Measurements from ENCODE around the gene RAC2. TPM values are rescaled to one million over a fixed set of nuclear protein-coding genes. Genes with fewer than 3 reads are reported as not detected.

RAC2 gene
- total and polyA plus RNA-seq, 3 experiments from 2014 or later: 433 to 1,206 (median 452) TPM

- H3K9me3 Mint-ChIP-seq: peaks cover 0 to 2% (median 0%) of the 10 kb centered on the region in 5 donors
- peaks cover 70 to 90% (median 82%) of the 10 kb centered on the region in 3 donors for H3K4me1 Mint-ChIP-seq
- H3K27me3 Mint-ChIP-seq: no peaks in the 10 kb centered on the region
- CTCF ChIA-PET: interaction anchor here (1.4 to 6.2 kb wide), 5 partner anchors 10 to 41 kb away, joined by 7 to 29 read pairs (median 12); partner anchors contain the start of gene RAC2
- POLR2A ChIA-PET: interaction anchor here (1.3 to 3.2 kb wide), 6 partner anchors 9 to 24 kb away, joined by 3 to 14 read pairs (median 3); partner anchors contain the start of gene RAC2
- Histone ChIP-seq H3K4me3 (ENCODE audit: low read length) (peak overlapping the region; percentile 53), H3K27me3 (ENCODE audit: insufficient read depth, low read length, poor library complexity, severe bottlenecking) (no peaks in the 10 kb centered on the region), H3K4me1 (ENCODE audit: insufficient read depth, low read length) (peaks cover 83% of the 10 kb centered on the region), H3K9me3 (ENCODE audit: low read length) (no peaks in the 10 kb centered on the region), H3K36me3 (ENCODE audit: insufficient read depth, low read length) (peaks cover 5% of the 10 kb centered on the region), H3K27ac (ENCODE audit: low read depth, low read length) (no peak overlapping the region)
- H3K27ac Mint-ChIP-seq: peak overlapping the region; percentile 46 to 99 (median 94)
- peak overlapping the region in 6 of 7 donors; percentile 49 to 68 (median 62) for H3K4me3 Mint-ChIP-seq
- peaks cover 5 to 16% (median 9%) of the 10 kb centered on the region in 3 donors for H3K36me3 Mint-ChIP-seq
- DNase-seq: peak in 2 of 5 donors; percentile 25 to 30
Observed at GRCh38 chr22:37219533-37219932, 24.5 kb downstream of the RAC2 start.

- CTCF ChIA-PET: interaction anchor here (0.8 to 6.2 kb wide), 8 partner anchors 10 to 41 kb away, joined by 3 to 29 read pairs (median 9); partner anchors contain the start of gene RAC2
- Mint-ChIP-seq H3K4me1 (peaks cover 63 to 83% (median 76%) of the 10 kb centered on the region in 3 donors), H3K36me3 (peaks cover 0 to 9% (median 6%) of the 10 kb centered on the region in 3 donors)
Observed at GRCh38 chr22:37218771-37219411, 25.2 kb downstream of the RAC2 start.

DNA sequence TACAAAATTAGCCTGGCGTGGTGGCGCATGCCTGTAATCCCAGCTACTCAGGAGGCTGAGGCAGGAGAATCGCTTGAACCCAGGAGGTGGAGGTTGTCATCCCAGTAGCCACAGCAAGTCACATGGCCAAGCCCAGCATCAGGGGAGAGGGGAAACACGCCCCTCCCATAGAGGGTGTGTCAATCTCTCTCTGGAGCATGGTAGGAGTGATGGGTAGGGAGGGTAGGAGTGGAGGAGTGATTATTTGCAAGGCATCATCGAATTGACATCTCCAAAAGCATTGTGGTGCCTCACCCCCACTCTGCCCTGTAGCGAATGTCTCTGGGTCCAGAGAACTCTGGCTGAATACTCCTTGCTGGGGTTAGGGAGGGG is 25.7 kb downstream of the RAC2 start:
- Mint-ChIP-seq H3K36me3 (peaks cover 0 to 4% (median 2%) of the 10 kb centered on the region in 3 donors), H3K27ac (peak overlapping the region; percentile 46 to 99 (median 94)), H3K9me3 (peaks cover 0 to 2% (median 0%) of the 10 kb centered on the region in 5 donors), H3K27me3 (peaks cover 0 to 1% of the 10 kb centered on the region in 2 donors), H3K4me3 (peak overlapping the region in 5 of 7 donors; percentile 49 to 68 (median 61)), H3K4me1 (peaks cover 58 to 78% (median 71%) of the 10 kb centered on the region in 3 donors)
- DNase-seq: no peak
- H3K27ac ChIP-seq (ENCODE audit: low read depth, low read length): no peak overlapping the region
- POLR2A ChIA-PET: interaction anchor here (0.8 to 3.2 kb wide), 7 partner anchors 8 to 138 kb away, joined by 3 to 14 read pairs (median 3); partner anchors contain the start of gene RAC2
- no peaks in the 10 kb centered on the region for H3K36me3 ChIP-seq (ENCODE audit: insufficient read depth, low read length)
- CTCF ChIA-PET: interaction anchor here (0.8 to 6.2 kb wide), 10 partner anchors 9 to 42 kb away, joined by 3 to 31 read pairs (median 9); partner anchors contain the start of gene RAC2
- peak overlapping the region; percentile 52 for H3K4me3 ChIP-seq (ENCODE audit: low read length)
- H3K9me3 ChIP-seq (ENCODE audit: low read length): no peaks in the 10 kb centered on the region
- peaks cover 71% of the 10 kb centered on the region for H3K4me1 ChIP-seq (ENCODE audit: insufficient read depth, low read length)
- H3K27me3 ChIP-seq (ENCODE audit: insufficient read depth, low read length, poor library complexity, severe bottlenecking): no peaks in the 10 kb centered on the region

More at GRCh38 chr22:37218771-37219411, 25.2 kb downstream of the RAC2 start:
- DNase-seq: peak; percentile 36 to 94 (median 86)
- no peaks in the 10 kb centered on the region for H3K27me3 ChIP-seq (ENCODE audit: insufficient read depth, low read length, poor library complexity, severe bottlenecking)
- H3K27ac ChIP-seq (ENCODE audit: low read depth, low read length): no peak overlapping the region
- H3K9me3 Mint-ChIP-seq: peaks cover 0 to 2% (median 0%) of the 10 kb centered on the region in 5 donors
- H3K27me3 Mint-ChIP-seq: no peaks in the 10 kb centered on the region
- H3K27ac Mint-ChIP-seq: peak overlapping the region; percentile 46 to 99 (median 94)
- H3K4me1 ChIP-seq (ENCODE audit: insufficient read depth, low read length): peaks cover 76% of the 10 kb centered on the region
- POLR2A ChIA-PET: interaction anchor here (0.8 to 3.2 kb wide), 7 partner anchors 9 to 139 kb away, joined by 3 to 14 read pairs (median 3); partner anchors contain the start of gene RAC2
- peak overlapping the region; percentile 53 for H3K4me3 ChIP-seq (ENCODE audit: low read length)
- H3K4me3 Mint-ChIP-seq: peak overlapping the region; percentile 6 to 68 (median 61)
- no peaks in the 10 kb centered on the region for H3K36me3 ChIP-seq (ENCODE audit: insufficient read depth, low read length)
- H3K9me3 ChIP-seq (ENCODE audit: low read length): no peaks in the 10 kb centered on the region

DNA sequence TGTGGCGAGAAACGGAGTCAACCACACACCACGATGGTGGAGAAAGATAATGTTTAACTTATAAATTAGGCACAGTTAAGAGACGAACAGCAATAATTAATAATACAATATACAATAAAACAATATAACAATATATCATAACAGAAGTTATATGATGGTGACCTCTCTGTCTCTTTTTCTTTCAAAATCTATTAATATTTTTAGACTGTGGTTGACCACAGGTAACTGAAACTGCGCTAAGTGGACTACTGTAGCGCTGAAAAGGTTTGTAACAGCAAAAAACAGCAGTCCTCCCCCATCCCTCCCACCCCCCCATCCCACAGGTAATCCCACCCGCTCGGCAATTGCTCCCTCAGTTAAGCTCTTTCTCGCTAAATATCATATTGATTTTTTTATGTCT is 28.2 kb downstream of the RAC2 start:
- Mint-ChIP-seq H3K27me3 (peaks cover 0 to 1% of the 10 kb centered on the region in 2 donors), H3K4me3 (no peak overlapping the region), H3K36me3 (peaks cover 0 to 2% (median 0%) of the 10 kb centered on the region in 3 donors)

GRCh38 chr22:37214731-37215030 is 29.4 kb downstream of the RAC2 start:
- H3K27me3 ChIP-seq (ENCODE audit: insufficient read depth, low read length, poor library complexity, severe bottlenecking): no peaks in the 10 kb centered on the region
- H3K4me3 ChIP-seq (ENCODE audit: low read length): no peak overlapping the region
- Mint-ChIP-seq H3K4me1 (peaks cover 25 to 43% (median 35%) of the 10 kb centered on the region in 3 donors), H3K27me3 (peaks cover 0 to 1% of the 10 kb centered on the region in 2 donors), H3K36me3 (no peaks in the 10 kb centered on the region), H3K27ac (no peak overlapping the region), H3K9me3 (no peaks in the 10 kb centered on the region), H3K4me3 (no peak overlapping the region)
- ChIA-PET CTCF (interaction anchor here (5.0 to 6.2 kb wide), 2 partner anchors 15 to 45 kb away, joined by 29 to 31 read pairs; no protein-coding TSS in a partner anchor), POLR2A (no interaction called here)
- H3K27ac ChIP-seq (ENCODE audit: low read depth, low read length): no peak overlapping the region
- no peaks in the 10 kb centered on the region for H3K9me3 ChIP-seq (ENCODE audit: low read length)
- no peaks in the 10 kb centered on the region for H3K36me3 ChIP-seq (ENCODE audit: insufficient read depth, low read length)
- DNase-seq: peak in 1 of 5 donors; percentile 39
- peaks cover 35% of the 10 kb centered on the region for H3K4me1 ChIP-seq (ENCODE audit: insufficient read depth, low read length)

More for the DNA sequence above, 28.2 kb downstream of the RAC2 start:
- Histone ChIP-seq H3K27ac (ENCODE audit: low read depth, low read length) (no peak overlapping the region), H3K36me3 (ENCODE audit: insufficient read depth, low read length) (no peaks in the 10 kb centered on the region), H3K27me3 (ENCODE audit: insufficient read depth, low read length, poor library complexity, severe bottlenecking) (no peaks in the 10 kb centered on the region), H3K4me1 (ENCODE audit: insufficient read depth, low read length) (peaks cover 46% of the 10 kb centered on the region), H3K4me3 (ENCODE audit: low read length) (no peak overlapping the region), H3K9me3 (ENCODE audit: low read length) (no peaks in the 10 kb centered on the region)
- Mint-ChIP-seq H3K9me3 (peaks cover 0 to 1% (median 0%) of the 10 kb centered on the region in 5 donors), H3K27ac (no peak overlapping the region), H3K4me1 (peaks cover 35 to 55% (median 47%) of the 10 kb centered on the region in 3 donors)
- ChIA-PET POLR2A (interaction anchor here (1.2 kb wide), 1 partner anchor 16 kb away, joined by 3 read pairs; no protein-coding TSS in a partner anchor), CTCF (interaction anchor here (0.9 to 6.2 kb wide), 6 partner anchors 14 to 44 kb away, joined by 3 to 31 read pairs (median 6); no protein-coding TSS in a partner anchor)
- DNase-seq: no peak

DNA sequence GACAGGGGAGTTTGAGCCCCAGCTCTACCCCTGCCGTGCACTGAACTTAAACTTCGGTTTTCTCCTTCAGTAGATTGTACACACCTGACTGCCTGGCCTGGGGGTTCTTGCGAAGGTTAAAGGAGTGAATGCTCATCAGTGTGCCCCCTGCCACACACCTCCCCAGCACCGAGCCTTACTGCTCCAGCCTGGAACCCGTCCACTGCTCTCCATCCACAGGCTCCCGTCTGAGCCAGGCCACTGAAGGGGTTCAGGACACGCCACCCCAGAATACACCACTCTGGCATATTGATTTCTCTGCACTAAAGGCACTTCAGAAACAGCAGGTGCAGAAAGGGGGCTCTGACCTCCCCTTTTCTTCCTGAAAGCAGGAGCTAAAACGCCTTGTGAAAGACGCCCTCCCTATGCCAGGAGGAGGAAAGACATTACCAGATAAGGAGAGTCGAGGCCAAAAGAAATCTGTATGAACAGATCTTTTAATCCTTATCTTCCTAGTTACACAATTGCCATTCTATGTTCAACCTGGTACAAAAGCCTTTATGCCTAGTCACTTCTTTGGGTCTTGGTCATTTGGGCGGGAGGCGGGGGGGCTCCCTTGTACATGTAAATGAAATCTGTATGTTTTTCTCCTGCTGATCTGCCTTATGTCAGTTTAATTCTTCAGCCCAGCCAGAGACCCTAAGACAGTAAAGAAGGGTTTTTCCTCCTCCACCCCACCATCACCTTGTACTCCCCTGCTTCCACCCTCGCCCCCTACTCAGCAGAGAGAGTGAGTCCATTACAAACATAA is 29.9 kb downstream of the RAC2 start:
- H3K4me3 Mint-ChIP-seq: no peak overlapping the region
- H3K4me3 ChIP-seq (ENCODE audit: low read length): no peak overlapping the region
- ChIA-PET CTCF (interaction anchor here (5.0 to 6.2 kb wide), 2 partner anchors 14 to 46 kb away, joined by 29 to 31 read pairs; no protein-coding TSS in a partner anchor), POLR2A (interaction anchor here (0.6 kb wide), 1 partner anchor 341 kb away, joined by 3 read pairs; no protein-coding TSS in a partner anchor)
- peaks cover 0 to 1% of the 10 kb centered on the region in 2 donors for H3K27me3 Mint-ChIP-seq
- H3K27me3 ChIP-seq (ENCODE audit: insufficient read depth, low read length, poor library complexity, severe bottlenecking): no peaks in the 10 kb centered on the region
- no peaks in the 10 kb centered on the region for H3K36me3 ChIP-seq (ENCODE audit: insufficient read depth, low read length)
- peaks cover 19 to 37% (median 30%) of the 10 kb centered on the region in 3 donors for H3K4me1 Mint-ChIP-seq
- H3K4me1 ChIP-seq (ENCODE audit: insufficient read depth, low read length): peaks cover 35% of the 10 kb centered on the region
- no peaks in the 10 kb centered on the region for H3K9me3 ChIP-seq (ENCODE audit: low read length)
- H3K36me3 Mint-ChIP-seq: no peaks in the 10 kb centered on the region
- H3K27ac ChIP-seq (ENCODE audit: low read depth, low read length): no peak overlapping the region
- DNase-seq: no peak
- no peaks in the 10 kb centered on the region for H3K9me3 Mint-ChIP-seq
- peak overlapping the region in 1 of 8 donors; percentile 24 for H3K27ac Mint-ChIP-seq

- ChIA-PET POLR2A (interaction anchor here (0.6 kb wide), 1 partner anchor 342 kb away, joined by 3 read pairs; no protein-coding TSS in a partner anchor), CTCF (interaction anchor here (1.0 to 5.0 kb wide), 2 partner anchors 14 to 47 kb away, joined by 3 to 31 read pairs; no protein-coding TSS in a partner anchor)
- Histone ChIP-seq H3K27ac (ENCODE audit: low read depth, low read length) (no peak overlapping the region), H3K27me3 (ENCODE audit: insufficient read depth, low read length, poor library complexity, severe bottlenecking) (no peaks in the 10 kb centered on the region), H3K9me3 (ENCODE audit: low read length) (no peaks in the 10 kb centered on the region), H3K4me1 (ENCODE audit: insufficient read depth, low read length) (peaks cover 35% of the 10 kb centered on the region), H3K4me3 (ENCODE audit: low read length) (no peak overlapping the region), H3K36me3 (ENCODE audit: insufficient read depth, low read length) (no peaks in the 10 kb centered on the region)
- peaks cover 14 to 29% (median 22%) of the 10 kb centered on the region in 3 donors for H3K4me1 Mint-ChIP-seq
- no peaks in the 10 kb centered on the region for H3K9me3 Mint-ChIP-seq
- H3K27me3 Mint-ChIP-seq: peaks cover 0 to 1% of the 10 kb centered on the region in 2 donors
- H3K27ac Mint-ChIP-seq: peak overlapping the region in 1 of 8 donors; percentile 24
- no peaks in the 10 kb centered on the region for H3K36me3 Mint-ChIP-seq
- no peak for DNase-seq
- H3K4me3 Mint-ChIP-seq: no peak overlapping the region
Observed at GRCh38 chr22:37213218-37213855, 30.7 kb downstream of the RAC2 start.
